HG02938 (cell line): Measurements from ENCODE around the gene SUPV3L1.
"Not testable (repeated sequence)": the region's sequence is repeated elsewhere in the genome, so short reads cannot be mapped to it uniquely, and the experiment has no call there.

Experiments
- ATAC-seq: cut with Tn5 transposase; IDR thresholded peaks from one replicate; pipeline ENCODE4 v1.9.1; 2021; ENCODE audit warnings: mild to moderate bottlenecking, moderate library complexity; ENCODE audit not compliant: unreplicated experiment

SUPV3L1 gene

DNA sequence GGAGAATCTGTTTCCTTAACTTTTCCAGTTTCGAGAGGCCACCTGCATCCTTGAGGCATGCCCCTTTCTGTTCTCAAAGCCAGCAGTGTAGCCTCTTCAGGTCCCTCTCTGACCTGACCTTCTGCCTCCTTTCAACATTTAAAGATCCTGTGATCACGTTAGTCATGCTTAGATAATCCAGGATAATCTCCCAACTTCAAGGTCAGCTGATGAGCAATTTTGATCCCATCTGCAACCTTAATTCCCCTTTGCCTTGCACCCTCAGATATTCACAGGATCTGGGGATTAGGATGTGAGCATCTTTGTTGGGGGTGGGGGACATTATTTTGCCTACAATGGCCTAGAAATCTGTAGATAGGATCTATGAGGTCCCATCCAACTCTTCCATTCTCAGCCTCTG lies 48.1 kb downstream of the SUPV3L1 start:
- ATAC-seq: no peak

DNA sequence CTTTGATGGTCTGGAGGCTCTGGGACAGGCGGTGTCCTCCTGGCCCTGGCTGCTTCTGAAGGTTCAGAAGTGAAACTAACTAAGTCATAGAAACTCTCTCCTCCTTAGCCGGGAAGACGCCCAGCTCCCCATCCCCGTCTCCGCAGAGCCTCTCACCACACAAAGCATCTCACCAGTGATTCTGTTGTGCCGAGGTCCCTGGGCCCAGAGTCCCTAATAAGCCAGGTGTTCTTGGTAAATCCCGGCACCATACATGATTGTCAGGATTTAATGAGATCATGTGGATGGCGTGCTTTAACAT lies 49.5 kb downstream of the SUPV3L1 start:
- no peak for ATAC-seq

DNA sequence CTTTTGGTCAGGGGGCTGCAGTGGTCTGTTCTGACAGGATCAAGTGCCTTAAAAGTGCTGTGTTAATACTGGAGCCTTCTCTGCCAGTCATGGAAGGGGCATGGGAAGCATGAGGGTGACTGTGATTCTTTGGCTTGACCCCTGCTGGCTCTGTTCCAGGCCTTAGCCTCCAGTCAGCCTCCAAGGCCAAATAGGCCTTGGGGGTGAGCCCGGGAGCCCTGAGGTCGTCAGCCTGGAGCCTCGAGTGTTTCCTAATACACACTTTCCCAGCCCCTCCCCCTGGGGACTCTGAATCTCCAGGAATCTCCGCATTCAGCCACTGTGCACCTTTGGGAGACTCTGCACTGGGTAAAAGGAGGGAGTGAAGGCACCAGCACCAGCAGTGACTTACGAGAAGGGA lies 50.1 kb downstream of the SUPV3L1 start:
- no peak for ATAC-seq

DNA sequence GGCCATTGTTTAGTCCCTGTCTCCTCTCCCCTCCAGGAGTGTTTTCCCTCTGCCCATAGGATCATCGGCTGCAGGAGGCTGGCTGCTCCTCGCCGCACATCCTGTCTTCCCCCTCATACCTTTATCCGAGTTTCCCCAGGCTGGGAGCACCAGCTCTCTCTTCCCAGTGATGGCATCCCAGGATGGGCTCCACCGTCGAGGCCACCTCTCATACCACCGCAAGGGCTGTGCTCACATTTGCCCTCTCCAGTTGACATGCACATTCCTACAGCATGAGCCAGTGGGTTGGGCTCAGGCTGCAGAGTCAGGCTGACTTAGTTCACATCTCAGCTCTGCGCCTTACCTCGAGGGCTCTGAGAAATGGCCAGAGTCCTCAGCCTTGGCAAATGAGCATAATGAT lies 52.2 kb downstream of the SUPV3L1 start:
- no peak for ATAC-seq

GRCh38 chr10:69232736-69233480 lies 52.9 kb downstream of the SUPV3L1 start:
- ATAC-seq: no peak

DNA sequence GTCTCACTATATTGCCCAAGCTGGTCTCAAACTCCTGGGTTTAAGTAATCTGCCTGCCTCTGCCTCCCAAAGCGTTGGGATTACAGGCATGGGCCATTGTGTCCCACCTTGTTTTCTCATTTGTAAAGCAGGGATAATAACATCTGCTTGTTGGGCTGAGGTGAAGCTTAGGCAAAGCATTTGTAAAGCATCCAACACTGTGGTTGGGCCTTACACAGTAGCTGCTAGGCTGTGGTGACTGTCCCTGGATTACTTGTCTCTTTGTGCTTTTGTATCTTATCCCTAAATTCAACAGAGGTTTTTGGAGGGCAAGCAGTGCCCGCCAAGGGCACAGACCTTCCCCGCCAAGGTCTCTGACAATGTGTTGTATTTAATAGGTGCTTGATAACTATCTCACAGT lies 54.4 kb downstream of the SUPV3L1 start:
- no peak for ATAC-seq

DNA sequence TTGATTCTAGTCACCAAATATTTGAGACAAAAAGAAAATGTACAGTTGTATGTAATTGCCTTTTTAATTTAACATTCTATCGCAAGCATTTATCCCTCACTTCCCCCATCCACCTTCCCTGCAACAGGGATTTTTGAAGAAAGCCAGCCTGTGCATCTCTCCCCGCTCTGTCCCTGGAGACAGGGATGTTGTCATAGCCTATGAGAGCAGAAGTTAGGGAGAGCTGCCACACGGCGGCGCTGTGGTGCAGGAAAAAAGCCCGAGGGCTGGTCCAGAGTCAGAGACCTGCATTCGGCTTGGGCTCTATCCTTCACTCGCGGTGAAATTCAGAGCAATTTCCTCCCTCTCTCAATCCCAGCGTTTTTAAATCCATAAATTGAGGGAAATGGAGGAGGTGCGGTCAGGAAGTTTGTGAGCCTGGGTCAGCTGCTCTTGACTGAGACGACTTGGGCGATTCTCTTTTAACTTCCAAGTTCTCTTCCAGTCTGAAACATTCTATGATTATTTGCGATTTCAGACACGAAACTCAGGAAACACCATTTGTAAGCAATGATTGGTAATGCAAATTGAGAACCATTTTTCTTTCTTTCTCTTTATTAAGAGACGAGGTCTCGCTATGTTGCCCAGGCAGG lies 57.6 kb downstream of the SUPV3L1 start:
- peak; percentile 89 for ATAC-seq

DNA sequence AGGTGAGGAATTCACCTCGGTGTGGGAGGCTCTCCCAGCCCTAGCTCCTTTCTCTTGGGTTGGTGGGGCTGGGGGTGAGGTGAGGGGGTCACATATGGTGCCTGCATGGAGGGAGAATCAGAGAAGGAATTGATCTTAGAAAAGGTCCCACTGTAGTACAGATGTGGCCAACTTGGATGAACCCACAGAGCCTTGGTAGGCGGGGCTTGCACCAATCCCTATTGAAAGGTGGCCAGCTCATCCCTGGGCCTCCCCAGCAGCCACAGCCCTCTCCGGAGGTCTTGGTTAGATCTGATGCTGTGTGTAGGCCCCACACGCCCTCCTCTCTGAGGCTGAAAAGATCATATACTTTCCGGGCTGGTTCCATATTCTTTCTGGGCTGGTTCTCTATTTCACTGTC lies 59.1 kb downstream of the SUPV3L1 start:
- ATAC-seq: no peak

- ATAC-seq: no peak
These were observed 59.9 kb downstream of the SUPV3L1 start for GRCh38 chr10:69239816-69240434.

GRCh38 chr10:69240455-69240854 lies 60.4 kb downstream of the SUPV3L1 start:
- no peak for ATAC-seq

- no peak for ATAC-seq
These were observed 61.5 kb downstream of the SUPV3L1 start for GRCh38 chr10:69241575-69241974.

- ATAC-seq: no peak
These were observed 62.2 kb downstream of the SUPV3L1 start for GRCh38 chr10:69242040-69242851.

DNA sequence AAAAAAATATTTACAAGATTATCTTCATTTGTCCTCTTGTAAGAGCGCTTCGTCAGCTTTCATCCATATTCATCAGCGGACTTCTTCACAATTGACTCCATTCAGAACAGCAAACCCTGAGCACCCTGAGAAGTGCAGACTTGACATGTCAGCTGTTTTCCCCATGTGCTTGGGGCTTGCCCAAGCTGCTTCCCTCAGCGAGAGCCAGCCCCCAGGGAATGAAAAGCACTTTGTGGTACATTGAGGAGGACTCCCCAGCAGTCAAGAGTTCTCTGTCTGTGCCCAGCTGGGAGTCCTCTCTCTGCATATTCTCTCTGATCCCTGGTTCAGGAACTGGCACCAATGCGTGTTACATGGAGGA lies 62.8 kb downstream of the SUPV3L1 start:
- ATAC-seq: no peak

- ATAC-seq: no peak
These were observed 63.8 kb downstream of the SUPV3L1 start for GRCh38 chr10:69243817-69244216.

GRCh38 chr10:69246036-69246435 lies 66.0 kb downstream of the SUPV3L1 start:
- no peak for ATAC-seq

GRCh38 chr10:69246581-69247312 lies 66.7 kb downstream of the SUPV3L1 start:
- no peak for ATAC-seq

DNA sequence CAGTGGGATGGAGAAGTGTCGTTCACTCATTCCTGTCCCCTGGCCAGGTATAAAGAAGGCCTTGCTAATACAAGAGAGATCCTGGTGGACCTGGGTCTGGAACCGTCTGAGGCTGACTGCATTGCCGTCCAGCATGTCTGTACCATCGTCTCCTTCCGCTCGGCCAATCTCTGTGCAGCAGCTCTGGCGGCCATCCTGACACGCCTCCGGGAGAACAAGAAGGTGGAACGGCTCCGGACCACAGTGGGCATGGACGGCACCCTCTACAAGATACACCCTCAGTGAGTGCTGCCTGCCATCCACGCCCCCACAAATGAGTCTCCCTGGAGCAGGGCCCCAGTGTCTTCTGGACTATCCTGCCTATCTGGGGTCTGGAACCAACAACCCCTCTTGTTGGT lies 67.3 kb downstream of the SUPV3L1 start:
- ATAC-seq: no peak

- no peak for ATAC-seq
These were observed 68.2 kb downstream of the SUPV3L1 start for GRCh38 chr10:69248117-69248730.

DNA sequence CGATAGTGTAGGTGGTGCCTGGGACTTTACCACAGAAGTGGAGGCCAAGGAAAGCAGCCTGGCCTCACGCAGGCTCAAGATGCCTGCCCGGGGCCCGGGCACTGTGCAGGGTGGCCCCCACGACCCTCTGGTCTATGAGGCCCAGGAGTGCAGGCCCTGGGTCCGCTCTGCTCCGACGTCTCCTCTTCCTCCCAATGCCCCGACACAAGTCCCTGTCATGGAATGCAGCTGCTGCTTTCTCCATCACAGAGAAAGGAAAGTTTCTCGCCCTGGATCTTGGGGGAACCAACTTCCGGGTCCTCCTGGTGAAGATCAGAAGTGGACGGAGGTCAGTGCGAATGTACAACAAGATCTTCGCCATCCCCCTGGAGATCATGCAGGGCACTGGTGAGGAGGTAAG lies 70.0 kb downstream of the SUPV3L1 start:
- ATAC-seq: no peak

DNA sequence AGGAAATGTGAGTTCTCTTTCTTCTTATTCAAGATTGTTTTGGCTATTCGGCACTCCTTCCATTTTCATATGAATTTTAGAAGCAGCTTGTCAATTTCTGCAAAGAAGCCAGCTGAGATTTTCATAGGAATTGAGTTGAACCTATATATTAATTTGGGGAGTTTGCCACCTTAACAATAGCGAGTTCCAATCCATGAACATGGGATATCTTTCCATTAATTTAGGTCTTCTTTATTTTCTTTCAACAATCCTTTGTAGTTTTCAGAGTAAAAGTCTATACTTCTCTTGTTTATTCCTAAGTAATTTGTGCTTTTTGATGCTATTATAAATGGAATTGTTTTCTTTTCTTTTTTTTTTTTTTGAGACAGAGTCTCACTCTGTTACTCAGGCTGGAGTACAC lies 71.4 kb downstream of the SUPV3L1 start:
- ATAC-seq: not testable (repeated sequence)

- no peak for ATAC-seq
These were observed 73.1 kb downstream of the SUPV3L1 start for GRCh38 chr10:69253171-69253570.
